Measurements from ENCODE around the gene KIF5A.

The KIF5A gene

DNA sequence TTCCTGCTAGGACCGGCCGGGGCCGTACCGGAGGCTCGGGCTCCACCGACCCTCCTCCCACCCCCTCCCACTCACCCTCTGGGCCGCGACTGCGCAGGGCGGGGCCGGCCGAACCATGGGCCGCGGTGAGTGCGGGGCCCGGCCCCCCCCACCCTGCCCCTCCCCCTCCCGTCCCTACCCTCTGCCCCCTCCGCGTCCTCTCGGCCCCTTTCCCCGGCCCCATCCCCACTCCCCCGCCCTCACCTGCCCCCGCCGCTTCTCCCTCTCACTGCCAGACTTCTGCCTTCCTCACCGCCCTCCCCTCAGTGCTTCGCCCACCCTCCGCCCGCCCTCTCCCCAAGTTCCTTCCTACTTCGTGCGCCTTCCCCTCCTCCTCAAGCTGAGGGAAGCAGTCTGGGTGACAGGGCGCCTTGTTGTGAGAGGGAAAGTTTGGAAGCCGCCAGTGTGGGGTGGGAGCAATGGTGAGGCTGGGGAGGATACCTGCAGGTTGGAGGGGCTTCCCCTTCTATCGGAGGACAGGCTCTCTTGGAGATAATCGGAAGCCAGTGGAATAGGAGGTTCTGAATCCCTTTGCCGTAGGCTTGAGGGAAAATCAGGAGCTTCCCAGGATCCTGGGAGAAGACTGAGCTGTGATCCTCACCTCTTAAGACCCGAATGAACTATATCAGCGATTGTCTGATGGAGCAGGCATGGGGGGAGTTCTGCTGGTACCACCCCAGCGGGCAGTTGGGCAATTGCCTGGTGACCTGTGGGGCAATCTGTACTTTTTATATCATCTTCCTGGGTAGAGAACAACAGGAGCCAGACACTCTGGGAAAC is 26.7 kb upstream of the KIF5A start:
- peak overlapping the region; percentile 85 for H3K4me3 ChIP-seq (ENCODE audit: low read depth, low read length)
- TF ChIP-seq, protein P1, sequence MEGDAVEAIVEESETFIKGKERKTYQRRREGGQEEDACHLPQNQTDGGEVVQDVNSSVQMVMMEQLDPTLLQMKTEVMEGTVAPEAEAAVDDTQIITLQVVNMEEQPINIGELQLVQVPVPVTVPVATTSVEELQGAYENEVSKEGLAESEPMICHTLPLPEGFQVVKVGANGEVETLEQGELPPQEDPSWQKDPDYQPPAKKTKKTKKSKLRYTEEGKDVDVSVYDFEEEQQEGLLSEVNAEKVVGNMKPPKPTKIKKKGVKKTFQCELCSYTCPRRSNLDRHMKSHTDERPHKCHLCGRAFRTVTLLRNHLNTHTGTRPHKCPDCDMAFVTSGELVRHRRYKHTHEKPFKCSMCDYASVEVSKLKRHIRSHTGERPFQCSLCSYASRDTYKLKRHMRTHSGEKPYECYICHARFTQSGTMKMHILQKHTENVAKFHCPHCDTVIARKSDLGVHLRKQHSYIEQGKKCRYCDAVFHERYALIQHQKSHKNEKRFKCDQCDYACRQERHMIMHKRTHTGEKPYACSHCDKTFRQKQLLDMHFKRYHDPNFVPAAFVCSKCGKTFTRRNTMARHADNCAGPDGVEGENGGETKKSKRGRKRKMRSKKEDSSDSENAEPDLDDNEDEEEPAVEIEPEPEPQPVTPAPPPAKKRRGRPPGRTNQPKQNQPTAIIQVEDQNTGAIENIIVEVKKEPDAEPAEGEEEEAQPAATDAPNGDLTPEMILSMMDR (IDR thresholded peaks at IDR 0.05; ENCODE audit: low read depth, low read length), result no peak

DNA sequence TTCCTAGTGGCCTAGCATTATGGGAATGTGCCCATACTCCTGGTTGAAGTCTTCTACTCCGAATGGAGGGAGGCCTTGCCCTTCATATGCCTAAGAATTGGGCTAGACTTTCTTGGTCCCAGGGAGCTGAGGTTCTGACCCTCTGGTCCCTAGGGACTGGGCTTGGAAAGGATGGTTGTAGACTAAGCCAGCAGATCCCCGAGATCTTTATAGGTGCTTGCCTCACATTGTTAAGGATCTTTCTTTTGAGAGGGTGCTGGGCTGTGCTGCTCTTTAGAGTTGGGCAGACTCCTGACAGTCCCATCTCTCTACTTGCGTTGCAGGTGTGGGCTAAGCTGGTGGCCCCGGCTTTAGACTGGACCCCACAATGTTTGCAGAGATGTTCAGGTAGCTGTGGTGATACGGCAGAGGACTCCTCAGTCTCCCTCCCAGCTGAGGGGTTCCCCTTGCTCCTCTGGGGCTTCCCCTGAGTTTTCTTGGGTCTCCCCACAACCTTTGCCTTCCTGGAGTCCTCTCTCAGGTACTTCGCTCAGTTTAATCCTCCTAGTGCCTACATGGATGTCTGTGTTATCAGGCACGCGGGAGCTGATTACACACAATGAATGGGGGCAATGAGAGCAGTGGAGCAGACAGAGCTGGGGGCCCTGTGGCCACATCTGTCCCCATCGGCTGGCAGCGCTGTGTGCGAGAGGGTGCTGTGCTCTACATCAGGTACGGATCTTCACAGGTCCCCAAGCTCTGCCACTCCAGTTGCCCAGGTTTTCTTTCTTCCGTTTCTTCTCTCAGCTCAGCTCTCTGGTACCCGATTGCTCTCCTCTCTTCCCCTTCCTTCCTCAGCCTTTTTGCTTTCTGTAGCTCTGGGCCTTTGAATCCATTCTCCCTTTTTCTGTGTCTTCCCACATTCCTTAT is 25.9 kb upstream of the KIF5A start:
- peak overlapping the region; percentile 85 for H3K4me3 ChIP-seq (ENCODE audit: low read depth, low read length)
- TF ChIP-seq, protein P1 (IDR thresholded peaks at IDR 0.05; ENCODE audit: low read depth, low read length), result no peak

DNA sequence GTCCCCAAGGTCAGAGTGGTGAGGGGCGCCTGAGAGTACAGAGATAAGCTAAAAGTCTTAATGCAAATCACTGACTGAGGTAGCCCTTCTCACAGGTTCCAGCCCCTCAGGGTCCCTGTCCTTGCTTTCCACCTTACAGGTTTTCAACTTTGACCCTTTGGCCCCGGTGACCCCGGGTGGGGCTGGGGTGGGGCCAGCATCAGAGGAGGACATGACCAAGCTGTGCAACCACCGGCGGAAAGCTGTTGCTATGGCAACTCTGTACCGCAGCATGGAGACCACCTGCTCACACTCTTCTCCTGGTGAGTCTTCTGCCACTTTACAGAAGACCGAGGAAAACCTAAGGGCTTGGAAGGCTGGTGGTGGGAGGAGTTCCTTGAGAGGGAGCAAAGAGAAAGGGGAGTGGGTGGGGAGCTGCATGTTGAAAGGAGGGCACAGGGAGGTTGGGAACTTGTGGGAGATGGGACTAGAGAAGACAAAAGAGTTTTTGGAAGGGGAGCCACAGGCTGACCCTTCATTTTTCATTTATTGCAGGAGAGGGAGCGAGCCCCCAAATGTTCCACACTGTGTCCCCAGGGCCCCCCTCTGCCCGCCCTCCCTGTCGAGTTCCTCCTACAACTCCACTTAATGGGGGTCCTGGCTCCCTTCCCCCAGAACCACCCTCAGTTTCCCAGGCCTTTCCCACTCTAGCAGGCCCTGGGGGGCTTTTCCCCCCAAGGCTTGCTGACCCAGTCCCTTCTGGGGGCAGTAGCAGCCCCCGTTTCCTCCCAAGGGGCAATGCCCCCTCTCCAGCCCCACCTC is 24.8 kb upstream of the KIF5A start:
- no peak overlapping the region for H3K4me3 ChIP-seq (ENCODE audit: low read depth, low read length)
- TF ChIP-seq, protein P1 (IDR thresholded peaks at IDR 0.05; ENCODE audit: low read depth, low read length), result no peak

DNA sequence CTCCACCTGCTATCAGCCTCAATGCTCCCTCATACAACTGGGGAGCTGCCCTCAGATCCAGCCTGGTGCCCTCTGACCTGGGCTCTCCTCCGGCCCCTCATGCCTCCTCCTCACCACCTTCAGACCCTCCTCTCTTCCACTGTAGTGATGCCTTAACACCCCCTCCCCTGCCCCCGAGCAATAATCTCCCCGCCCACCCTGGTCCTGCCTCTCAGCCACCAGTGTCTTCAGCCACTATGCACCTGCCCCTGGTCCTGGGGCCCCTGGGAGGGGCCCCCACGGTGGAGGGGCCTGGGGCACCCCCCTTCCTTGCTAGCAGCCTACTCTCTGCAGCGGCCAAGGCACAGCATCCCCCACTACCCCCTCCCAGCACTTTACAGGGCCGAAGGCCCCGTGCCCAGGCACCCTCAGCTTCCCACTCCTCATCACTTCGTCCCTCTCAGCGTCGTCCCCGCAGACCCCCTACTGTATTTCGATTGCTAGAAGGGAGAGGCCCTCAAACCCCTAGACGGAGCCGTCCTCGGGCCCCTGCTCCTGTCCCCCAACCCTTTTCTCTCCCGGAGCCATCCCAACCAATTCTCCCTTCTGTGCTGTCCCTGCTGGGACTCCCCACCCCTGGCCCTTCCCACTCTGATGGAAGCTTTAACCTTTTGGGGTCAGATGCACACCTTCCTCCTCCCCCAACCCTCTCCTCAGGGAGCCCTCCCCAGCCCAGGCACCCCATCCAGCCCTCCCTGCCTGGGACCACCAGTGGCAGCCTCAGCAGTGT is 24.0 kb upstream of the KIF5A start:
- no peak overlapping the region for H3K4me3 ChIP-seq (ENCODE audit: low read depth, low read length)
- TF ChIP-seq, protein P1 (IDR thresholded peaks at IDR 0.05; ENCODE audit: low read depth, low read length), result no peak

DNA sequence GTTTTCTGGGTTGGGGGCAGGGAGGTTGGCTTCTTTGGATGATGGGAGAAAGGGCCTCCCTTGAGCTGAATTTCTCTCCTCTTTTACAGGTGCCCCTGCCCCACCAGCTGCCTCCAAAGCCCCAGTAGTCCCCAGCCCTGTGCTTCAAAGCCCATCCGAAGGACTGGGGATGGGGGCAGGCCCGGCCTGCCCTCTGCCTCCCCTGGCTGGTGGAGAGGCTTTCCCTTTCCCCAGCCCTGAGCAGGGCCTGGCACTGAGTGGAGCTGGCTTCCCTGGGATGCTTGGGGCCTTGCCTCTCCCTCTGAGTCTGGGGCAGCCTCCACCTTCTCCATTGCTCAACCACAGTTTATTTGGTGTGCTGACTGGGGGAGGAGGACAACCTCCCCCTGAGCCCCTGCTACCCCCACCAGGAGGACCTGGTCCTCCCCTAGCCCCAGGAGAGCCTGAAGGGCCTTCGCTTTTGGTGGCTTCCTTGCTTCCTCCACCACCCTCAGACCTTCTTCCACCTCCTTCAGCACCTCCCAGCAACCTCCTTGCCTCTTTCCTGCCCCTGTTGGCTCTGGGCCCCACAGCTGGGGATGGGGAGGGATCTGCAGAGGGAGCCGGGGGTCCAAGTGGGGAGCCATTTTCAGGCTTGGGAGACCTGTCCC is 23.2 kb upstream of the KIF5A start:
- no peak overlapping the region for H3K4me3 ChIP-seq (ENCODE audit: low read depth, low read length)
- TF ChIP-seq, protein P1 (IDR thresholded peaks at IDR 0.05; ENCODE audit: low read depth, low read length), result no peak

DNA sequence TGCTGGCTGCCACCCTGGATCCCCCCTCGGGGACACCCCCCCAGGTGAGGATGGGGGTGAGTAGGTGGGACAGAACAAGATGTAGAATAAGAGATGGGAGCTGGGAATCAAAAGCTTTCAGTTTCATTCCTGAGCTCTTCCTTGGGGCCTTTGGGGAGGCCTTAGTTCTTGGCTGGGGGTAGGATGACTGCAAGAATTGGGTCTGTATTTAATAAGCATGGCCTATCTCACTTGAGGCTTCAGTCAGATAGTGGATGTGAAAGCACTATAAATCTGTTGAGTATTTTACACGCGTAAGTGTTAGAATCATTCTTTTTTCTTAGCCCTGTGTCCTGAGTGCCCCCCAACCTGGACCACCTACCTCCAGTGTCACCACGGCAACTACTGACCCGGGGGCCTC is 22.7 kb upstream of the KIF5A start:
- H3K4me3 ChIP-seq (ENCODE audit: low read depth, low read length), result no peak overlapping the region
- TF ChIP-seq, protein P1 (IDR thresholded peaks at IDR 0.05; ENCODE audit: low read depth, low read length), result no peak
